ENCODE data around the gene PCOLCE2.
A peak's percentile ranks its signal among the peaks of the same experiment; 100 is the strongest.

Gene PCOLCE2

DNA sequence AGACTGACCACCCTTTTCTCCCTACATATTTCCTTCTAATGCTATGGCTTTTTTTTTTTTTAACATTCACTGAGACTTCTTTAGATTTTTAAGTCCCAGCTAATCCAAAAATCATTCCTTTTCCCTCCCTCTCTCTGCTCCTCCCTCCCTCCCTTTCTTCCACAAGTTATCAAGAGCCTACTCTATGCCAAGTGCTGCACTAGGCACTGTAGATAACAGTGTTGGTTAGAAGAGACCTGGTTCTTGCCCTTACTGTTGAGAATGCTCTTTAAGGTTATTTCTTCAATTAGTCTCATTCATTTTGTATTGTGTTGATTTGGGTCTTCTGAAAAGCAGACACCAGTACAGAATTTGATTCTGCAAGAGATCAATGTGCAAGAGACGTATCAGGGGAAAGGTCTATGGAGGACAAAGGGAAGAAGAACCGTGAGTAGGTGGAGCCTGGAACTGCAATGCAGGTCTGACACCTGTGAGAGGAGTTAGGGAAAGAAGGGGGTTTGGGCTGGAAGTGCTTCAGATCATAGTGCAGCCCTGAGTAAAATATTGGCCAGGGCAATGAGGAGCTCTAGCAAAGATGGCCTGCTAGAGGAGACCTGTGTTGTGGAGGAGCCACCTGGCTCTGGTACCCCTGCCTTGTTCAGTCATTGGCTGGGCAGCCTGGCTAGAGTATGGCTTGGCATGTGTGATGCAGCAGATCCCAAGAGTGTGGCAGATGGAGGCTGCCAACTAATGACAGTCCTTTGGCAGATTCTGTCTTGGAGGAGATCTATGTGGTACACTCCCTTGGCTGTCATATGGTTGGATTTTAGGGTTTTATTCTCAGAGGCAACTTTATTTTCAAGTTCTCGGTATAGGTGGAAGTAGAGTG, 9.7 kb upstream of the PCOLCE2 start:
- Histone ChIP-seq H3K9me3 (ENCODE audit: control insufficient read depth in 2 of 2, low read length in 2 of 2) (peaks cover 0 to 2% of the 10 kb centered on the region in 2 donors), H3K27me3 (ENCODE audit: control insufficient read depth in 1 of 2, insufficient read depth in 2 of 2, low read length in 2 of 2) (peaks cover 0 to 3% of the 10 kb centered on the region in 2 donors), H3K4me1 (ENCODE audit: control insufficient read depth, insufficient read depth, low read length) (no peaks in the 10 kb centered on the region), H3K36me3 (ENCODE audit: control insufficient read depth in 2 of 2, insufficient read depth in 2 of 2, low read length in 2 of 2) (no peaks in the 10 kb centered on the region), H3K4me3 (ENCODE audit: low read length in 2 of 2) (no peak overlapping the region), H3K9ac (ENCODE audit: low read length in 2 of 2) (no peak overlapping the region), H3K27ac (ENCODE audit: low read length) (no peak overlapping the region)

DNA sequence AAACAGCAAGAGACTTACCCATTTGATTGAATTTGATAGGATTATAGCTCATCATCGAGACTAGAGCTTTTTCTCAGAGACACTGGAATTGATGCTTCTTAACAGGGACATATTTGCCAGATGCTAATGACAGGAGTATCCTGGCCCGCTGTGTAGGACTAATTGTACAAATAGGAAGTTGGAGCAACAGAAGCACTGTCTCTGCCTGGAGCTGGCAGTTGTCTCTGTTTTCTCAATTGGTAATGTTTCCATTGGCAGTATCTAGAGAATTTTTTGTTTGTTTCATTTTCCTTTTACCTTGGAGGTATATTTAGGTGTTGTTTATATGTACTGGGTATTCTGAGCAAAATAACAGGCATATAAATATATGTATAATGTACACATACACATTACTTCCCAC, 8.9 kb upstream of the PCOLCE2 start:
- Histone ChIP-seq H3K27ac (ENCODE audit: low read length) (no peak overlapping the region), H3K27me3 (ENCODE audit: control insufficient read depth in 1 of 2, insufficient read depth in 2 of 2, low read length in 2 of 2) (peaks cover 0 to 3% of the 10 kb centered on the region in 2 donors), H3K36me3 (ENCODE audit: control insufficient read depth in 2 of 2, insufficient read depth in 2 of 2, low read length in 2 of 2) (no peaks in the 10 kb centered on the region), H3K4me3 (ENCODE audit: low read length in 2 of 2) (no peak overlapping the region), H3K9me3 (ENCODE audit: control insufficient read depth in 2 of 2, low read length in 2 of 2) (peaks cover 0 to 2% of the 10 kb centered on the region in 2 donors), H3K9ac (ENCODE audit: low read length in 2 of 2) (no peak overlapping the region), H3K4me1 (ENCODE audit: control insufficient read depth, insufficient read depth, low read length) (no peaks in the 10 kb centered on the region)

DNA sequence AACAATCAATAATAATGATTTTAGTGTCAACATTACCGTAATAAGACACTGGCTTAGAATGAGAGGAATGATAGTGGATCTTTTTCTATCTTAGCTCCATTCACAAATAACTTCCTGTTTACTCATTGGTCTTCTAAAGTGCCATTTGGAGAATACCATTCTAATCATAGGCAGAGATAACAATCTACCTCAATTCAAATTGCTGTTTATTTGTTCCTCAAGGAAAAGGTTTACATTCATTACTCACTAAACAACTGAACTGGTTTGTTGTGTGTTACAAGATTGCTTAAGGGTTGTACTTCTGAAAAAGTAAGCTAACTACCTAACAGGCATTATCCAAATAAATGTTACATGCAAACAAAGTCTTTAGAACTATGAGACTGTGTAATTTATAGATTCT, 8.1 kb upstream of the PCOLCE2 start:
- Histone ChIP-seq H3K9ac (ENCODE audit: low read length in 2 of 2) (no peak overlapping the region), H3K4me3 (ENCODE audit: low read length in 2 of 2) (no peak overlapping the region), H3K4me1 (ENCODE audit: control insufficient read depth, insufficient read depth, low read length) (no peaks in the 10 kb centered on the region), H3K27me3 (ENCODE audit: control insufficient read depth in 1 of 2, insufficient read depth in 2 of 2, low read length in 2 of 2) (peaks cover 0 to 3% of the 10 kb centered on the region in 2 donors), H3K27ac (ENCODE audit: low read length) (no peak overlapping the region), H3K36me3 (ENCODE audit: control insufficient read depth in 2 of 2, insufficient read depth in 2 of 2, low read length in 2 of 2) (no peaks in the 10 kb centered on the region), H3K9me3 (ENCODE audit: control insufficient read depth in 2 of 2, low read length in 2 of 2) (peaks cover 0 to 2% of the 10 kb centered on the region in 2 donors)

DNA sequence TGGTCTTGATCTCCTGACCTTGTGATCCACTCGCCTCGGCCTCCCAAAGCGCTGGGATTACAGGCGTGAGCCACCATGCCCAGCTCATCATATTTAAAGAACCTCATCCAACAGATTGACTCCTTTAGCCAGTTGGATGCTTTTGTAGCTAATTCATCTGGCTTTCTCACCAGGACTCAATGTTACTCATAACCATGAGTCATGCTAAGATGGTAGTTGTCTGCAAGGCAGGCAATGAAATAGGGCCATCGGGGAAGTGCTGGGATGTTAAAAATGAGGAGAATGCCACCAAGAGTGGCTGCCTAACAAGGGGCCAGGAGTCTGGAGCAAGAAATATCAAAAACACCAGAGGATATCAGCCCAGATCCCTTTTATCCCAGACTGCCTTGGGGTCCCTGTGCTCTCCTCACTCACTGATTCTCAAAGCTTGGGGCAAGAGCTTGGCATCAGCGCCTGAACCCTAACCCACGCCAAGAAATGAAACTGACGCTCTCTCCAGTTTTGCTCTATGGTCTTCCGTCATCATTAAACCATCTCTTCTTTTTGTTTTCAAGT, 7.4 kb upstream of the PCOLCE2 start:
- Histone ChIP-seq H3K9me3 (ENCODE audit: control insufficient read depth in 2 of 2, low read length in 2 of 2) (peaks cover 0 to 2% of the 10 kb centered on the region in 2 donors), H3K27me3 (ENCODE audit: control insufficient read depth in 1 of 2, insufficient read depth in 2 of 2, low read length in 2 of 2) (peaks cover 0 to 3% of the 10 kb centered on the region in 2 donors), H3K4me1 (ENCODE audit: control insufficient read depth, insufficient read depth, low read length) (no peaks in the 10 kb centered on the region), H3K9ac (ENCODE audit: low read length in 2 of 2) (no peak overlapping the region), H3K36me3 (ENCODE audit: control insufficient read depth in 2 of 2, insufficient read depth in 2 of 2, low read length in 2 of 2) (no peaks in the 10 kb centered on the region), H3K27ac (ENCODE audit: low read length) (no peak overlapping the region), H3K4me3 (ENCODE audit: low read length in 2 of 2) (no peak overlapping the region)

DNA sequence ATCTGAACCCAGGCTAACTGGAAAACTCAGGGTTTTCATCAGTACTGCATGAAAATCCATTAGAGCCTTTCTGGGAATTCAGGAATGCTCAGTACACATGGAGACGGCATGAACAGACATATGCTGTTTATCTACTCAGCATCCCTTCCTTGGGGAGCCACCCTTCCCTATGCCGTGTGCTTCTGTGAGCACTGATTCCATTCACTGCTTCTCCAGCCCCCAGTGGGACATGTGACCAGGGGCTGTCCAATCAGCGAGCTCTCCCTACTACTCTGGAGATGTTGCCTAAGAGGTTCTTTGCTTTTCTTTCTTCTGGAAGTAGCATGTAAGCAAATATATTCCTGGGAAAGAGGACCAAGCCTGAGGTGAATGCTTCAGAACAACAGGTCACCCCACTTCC, 5.6 kb upstream of the PCOLCE2 start:
- peaks cover 0 to 2% of the 10 kb centered on the region in 2 donors for H3K9me3 ChIP-seq (ENCODE audit: control insufficient read depth in 2 of 2, low read length in 2 of 2)
- H3K27ac ChIP-seq (ENCODE audit: low read length): no peak overlapping the region
- H3K4me1 ChIP-seq (ENCODE audit: control insufficient read depth, insufficient read depth, low read length): no peaks in the 10 kb centered on the region
- H3K27me3 ChIP-seq (ENCODE audit: control insufficient read depth in 1 of 2, insufficient read depth in 2 of 2, low read length in 2 of 2): peaks cover 0 to 11% of the 10 kb centered on the region in 2 donors
- H3K36me3 ChIP-seq (ENCODE audit: control insufficient read depth in 2 of 2, insufficient read depth in 2 of 2, low read length in 2 of 2): no peaks in the 10 kb centered on the region
- H3K4me3 ChIP-seq (ENCODE audit: low read length in 2 of 2): no peak overlapping the region
- H3K9ac ChIP-seq (ENCODE audit: low read length in 2 of 2): no peak overlapping the region

DNA sequence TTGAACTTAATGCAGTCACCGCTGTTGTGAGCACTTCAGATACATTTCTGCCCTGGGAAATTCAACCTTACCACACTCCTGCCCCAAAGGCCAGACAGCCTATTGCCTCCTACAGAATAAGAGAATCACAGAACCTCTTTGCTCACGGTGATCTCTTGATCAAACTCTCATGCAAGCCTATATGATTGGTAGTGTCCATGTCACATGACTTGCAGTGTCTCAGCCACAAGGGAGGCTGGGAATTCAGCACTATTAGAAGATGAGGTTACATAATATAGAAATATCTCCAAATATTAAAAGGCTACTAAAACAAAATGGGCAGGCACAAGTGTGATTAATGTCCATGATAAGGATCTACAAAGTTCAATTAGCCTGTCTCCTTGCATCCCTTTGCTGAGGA, 3.8 kb upstream of the PCOLCE2 start:
- Histone ChIP-seq H3K4me3 (ENCODE audit: low read length in 2 of 2) (no peak overlapping the region), H3K9ac (ENCODE audit: low read length in 2 of 2) (no peak overlapping the region), H3K4me1 (ENCODE audit: control insufficient read depth, insufficient read depth, low read length) (peaks cover 6% of the 10 kb centered on the region), H3K36me3 (ENCODE audit: control insufficient read depth in 2 of 2, insufficient read depth in 2 of 2, low read length in 2 of 2) (no peaks in the 10 kb centered on the region), H3K27me3 (ENCODE audit: control insufficient read depth in 1 of 2, insufficient read depth in 2 of 2, low read length in 2 of 2) (peaks cover 0 to 13% of the 10 kb centered on the region in 2 donors), H3K27ac (ENCODE audit: low read length) (no peak overlapping the region), H3K9me3 (ENCODE audit: control insufficient read depth in 2 of 2, low read length in 2 of 2) (no peaks in the 10 kb centered on the region)

DNA sequence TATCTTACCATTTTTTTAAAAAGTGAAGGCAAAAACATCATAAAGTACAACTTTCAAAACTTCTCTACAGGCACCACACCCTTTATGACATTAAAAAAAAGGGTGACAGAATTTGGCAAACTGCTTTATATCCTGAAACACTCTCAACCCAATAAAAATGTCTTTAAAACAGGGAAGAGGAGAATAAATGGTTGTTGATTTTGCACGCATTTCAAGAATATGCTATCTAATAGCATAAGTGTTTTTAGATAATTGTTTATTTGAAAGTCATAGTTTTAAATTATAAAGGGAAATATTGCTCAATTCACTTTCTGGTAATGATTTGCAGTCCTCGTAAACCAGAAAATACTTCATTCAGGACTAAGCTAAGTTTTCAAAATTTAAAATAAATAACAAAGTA, 1.7 kb upstream of the PCOLCE2 start:
- Histone ChIP-seq H3K4me3 (ENCODE audit: low read length in 2 of 2) (no peak overlapping the region), H3K9ac (ENCODE audit: low read length in 2 of 2) (no peak overlapping the region), H3K27ac (ENCODE audit: low read length) (no peak overlapping the region), H3K27me3 (ENCODE audit: control insufficient read depth in 1 of 2, insufficient read depth in 2 of 2, low read length in 2 of 2) (peaks cover 0 to 13% of the 10 kb centered on the region in 2 donors), H3K36me3 (ENCODE audit: control insufficient read depth in 2 of 2, insufficient read depth in 2 of 2, low read length in 2 of 2) (no peaks in the 10 kb centered on the region), H3K9me3 (ENCODE audit: control insufficient read depth in 2 of 2, low read length in 2 of 2) (no peaks in the 10 kb centered on the region), H3K4me1 (ENCODE audit: control insufficient read depth, insufficient read depth, low read length) (peaks cover 6% of the 10 kb centered on the region)

DNA sequence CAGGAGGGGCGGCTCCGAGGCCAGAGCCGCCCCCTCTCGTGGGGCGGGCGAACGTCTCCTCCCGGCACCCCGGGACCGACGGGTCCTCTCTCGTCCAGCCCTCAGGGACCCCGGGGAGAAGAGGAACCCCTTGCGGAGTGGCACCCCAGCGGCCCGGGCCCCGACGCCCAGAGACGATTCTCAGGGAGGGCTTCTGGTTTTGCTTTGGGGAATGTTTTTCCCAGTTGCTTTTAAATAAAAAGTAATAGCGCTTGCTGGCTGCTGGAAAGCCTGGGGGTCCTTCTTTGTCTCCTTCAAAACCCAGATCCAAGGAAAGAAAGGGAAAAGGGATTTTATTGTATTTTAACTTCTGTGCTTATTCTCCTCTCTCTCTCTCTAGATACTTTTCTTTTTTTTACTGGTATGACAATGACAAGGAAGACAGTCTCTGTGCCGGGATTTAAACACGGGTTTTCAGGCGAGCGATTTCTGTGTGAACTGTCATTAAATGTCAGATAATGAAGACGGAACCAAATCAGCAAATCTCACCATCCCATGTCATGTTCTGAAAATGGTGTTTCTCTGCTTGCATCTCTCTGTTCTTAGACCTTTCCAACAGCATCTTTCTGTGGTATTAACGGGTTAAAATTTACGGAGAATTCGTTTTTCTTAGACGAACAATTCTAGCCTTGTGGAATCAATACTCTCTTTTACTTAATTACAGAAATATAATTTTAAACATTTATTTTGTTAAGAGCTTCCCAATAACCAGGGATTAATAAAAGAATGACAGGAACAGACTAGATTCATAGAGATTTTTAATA, 530 bp upstream of the PCOLCE2 start:
- Histone ChIP-seq H3K4me1 (ENCODE audit: control insufficient read depth, insufficient read depth, low read length) (peaks cover 6% of the 10 kb centered on the region), H3K36me3 (ENCODE audit: control insufficient read depth in 2 of 2, insufficient read depth in 2 of 2, low read length in 2 of 2) (no peaks in the 10 kb centered on the region), H3K4me3 (ENCODE audit: low read length in 2 of 2) (peak overlapping the region; percentile 78 to 81), H3K27me3 (ENCODE audit: control insufficient read depth in 1 of 2, insufficient read depth in 2 of 2, low read length in 2 of 2) (peaks cover 0 to 13% of the 10 kb centered on the region in 2 donors), H3K9ac (ENCODE audit: low read length in 2 of 2) (peak overlapping the region in 1 of 2 donors; percentile 43), H3K27ac (ENCODE audit: low read length) (no peak overlapping the region), H3K9me3 (ENCODE audit: control insufficient read depth in 2 of 2, low read length in 2 of 2) (no peaks in the 10 kb centered on the region)

DNA sequence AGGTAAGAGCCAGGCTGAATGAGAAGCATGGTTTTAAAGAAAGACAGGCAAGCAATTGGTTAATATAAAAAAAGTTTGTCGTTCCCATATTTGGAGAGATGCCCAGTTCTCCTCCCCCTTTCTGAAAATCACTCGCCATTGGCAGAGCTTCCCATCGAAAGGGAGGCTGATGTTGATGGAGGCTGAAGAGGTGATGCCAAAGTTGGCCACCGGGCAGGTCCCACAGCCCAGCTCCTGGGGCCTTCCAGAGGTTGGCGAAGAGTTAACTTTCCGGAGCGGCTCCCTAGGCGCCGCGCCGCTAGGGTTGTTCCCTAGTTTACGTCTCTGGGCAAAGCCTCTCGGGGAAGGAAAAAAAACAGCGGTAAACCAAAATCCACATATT, 793 bp downstream of the PCOLCE2 start:
- Histone ChIP-seq H3K4me3 (ENCODE audit: low read length in 2 of 2) (peak overlapping the region; percentile 78 to 81), H3K9ac (ENCODE audit: low read length in 2 of 2) (peak overlapping the region; percentile 13 to 48), H3K9me3 (ENCODE audit: control insufficient read depth in 2 of 2, low read length in 2 of 2) (no peaks in the 10 kb centered on the region), H3K27ac (ENCODE audit: low read length) (no peak overlapping the region), H3K27me3 (ENCODE audit: control insufficient read depth in 1 of 2, insufficient read depth in 2 of 2, low read length in 2 of 2) (peaks cover 0 to 13% of the 10 kb centered on the region in 2 donors), H3K36me3 (ENCODE audit: control insufficient read depth in 2 of 2, insufficient read depth in 2 of 2, low read length in 2 of 2) (no peaks in the 10 kb centered on the region), H3K4me1 (ENCODE audit: control insufficient read depth, insufficient read depth, low read length) (peaks cover 6% of the 10 kb centered on the region)

DNA sequence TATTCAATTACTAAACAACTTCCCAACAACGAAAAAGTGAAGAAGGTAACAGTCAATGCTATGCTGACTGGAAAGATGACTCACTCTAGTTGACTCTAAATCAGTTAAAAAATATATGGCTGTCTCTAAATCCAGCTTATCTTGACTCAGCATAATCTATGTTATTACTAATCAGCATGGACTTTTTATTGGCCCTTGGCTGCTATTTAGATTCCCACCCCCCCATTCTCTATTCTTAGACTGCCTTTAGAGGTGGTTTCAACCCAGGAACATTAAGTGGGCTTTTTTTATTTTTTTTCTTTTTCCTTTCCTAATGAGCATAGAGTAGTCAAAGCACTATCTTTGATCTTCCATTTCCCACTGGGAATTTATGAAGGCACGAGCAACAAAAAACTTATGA, 1.9 kb downstream of the PCOLCE2 start:
- Histone ChIP-seq H3K9me3 (ENCODE audit: control insufficient read depth in 2 of 2, low read length in 2 of 2) (no peaks in the 10 kb centered on the region), H3K27me3 (ENCODE audit: control insufficient read depth in 1 of 2, insufficient read depth in 2 of 2, low read length in 2 of 2) (peaks cover 0 to 13% of the 10 kb centered on the region in 2 donors), H3K36me3 (ENCODE audit: control insufficient read depth in 2 of 2, insufficient read depth in 2 of 2, low read length in 2 of 2) (no peaks in the 10 kb centered on the region), H3K4me3 (ENCODE audit: low read length in 2 of 2) (no peak overlapping the region), H3K9ac (ENCODE audit: low read length in 2 of 2) (no peak overlapping the region), H3K4me1 (ENCODE audit: control insufficient read depth, insufficient read depth, low read length) (peaks cover 6% of the 10 kb centered on the region), H3K27ac (ENCODE audit: low read length) (no peak overlapping the region)

Data from stomach smooth muscle (tissue), 2 donors.